Globus pallidus (tissue), 1 donor: ENCODE results near the gene GJB5.
"Not testable (repeated sequence)": the region's sequence is repeated elsewhere in the genome, so short reads cannot be mapped to it uniquely, and the experiment has no call there.

ENCODE experiments used
- DNase-seq: peaks from one replicate; pipeline ENCODE4 v3.0.0-alpha.2; 2015; ENCODE audit warnings: low spot score

The GJB5 gene

DNA sequence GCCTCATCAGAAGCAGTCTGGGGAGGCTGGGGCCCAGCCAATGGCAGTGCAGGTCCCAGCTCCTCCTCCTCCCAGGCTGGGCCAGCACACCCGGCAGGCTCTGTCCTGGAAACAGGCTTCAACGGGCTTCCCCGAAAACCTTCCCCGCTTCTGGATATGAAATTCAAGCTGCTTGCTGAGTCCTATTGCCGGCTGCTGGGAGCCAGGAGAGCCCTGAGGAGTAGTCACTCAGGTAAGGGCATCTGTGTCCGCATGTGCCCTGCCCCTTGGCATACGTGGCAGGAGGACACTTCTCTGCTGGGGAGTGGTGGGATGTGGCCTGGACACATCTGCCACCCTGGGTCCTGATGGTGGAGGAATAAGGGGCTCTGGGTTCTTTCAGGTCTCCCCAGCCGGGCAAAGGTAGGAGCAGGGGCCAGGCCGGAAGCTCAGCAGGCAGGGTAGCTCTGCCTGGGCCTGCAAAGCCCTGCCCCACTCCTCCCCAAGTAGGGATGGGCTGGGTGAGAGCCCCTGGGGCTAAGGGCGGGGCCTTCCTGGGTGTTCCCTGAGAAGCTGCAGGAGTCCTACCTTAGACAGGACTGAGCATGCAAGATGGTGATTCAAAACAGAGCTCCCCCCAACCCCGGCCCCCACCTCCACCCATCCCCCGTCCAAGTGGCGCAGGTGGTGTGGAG, at the start of gene GJB5:
Gene GJB5 (plus strand): TSS at position 84 of the 674 bp plus-strand sequence. CDS start 2,284 bp downstream, outside the sequence.
- no peak for DNase-seq

DNA sequence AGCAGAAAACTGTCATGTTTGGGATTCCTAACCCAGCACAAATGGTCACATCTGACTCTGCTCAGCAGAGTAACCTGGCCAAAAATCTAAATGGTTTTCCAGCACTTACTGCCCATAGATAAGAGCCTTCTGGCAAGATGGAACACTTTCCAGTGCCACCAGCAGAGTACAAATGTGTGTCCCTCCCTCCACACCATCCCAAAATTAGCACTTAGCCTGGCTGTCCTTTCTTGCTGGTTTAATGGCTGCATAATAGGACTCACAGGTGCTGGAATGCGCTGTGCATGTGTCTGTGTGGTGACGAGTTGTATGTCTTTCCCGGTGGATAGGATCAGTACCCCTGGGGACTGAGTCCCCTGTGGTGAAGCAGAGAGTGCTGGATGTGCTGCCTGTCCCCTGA, 49.8 kb upstream of the GJB5 start:
- no peak for DNase-seq

DNA sequence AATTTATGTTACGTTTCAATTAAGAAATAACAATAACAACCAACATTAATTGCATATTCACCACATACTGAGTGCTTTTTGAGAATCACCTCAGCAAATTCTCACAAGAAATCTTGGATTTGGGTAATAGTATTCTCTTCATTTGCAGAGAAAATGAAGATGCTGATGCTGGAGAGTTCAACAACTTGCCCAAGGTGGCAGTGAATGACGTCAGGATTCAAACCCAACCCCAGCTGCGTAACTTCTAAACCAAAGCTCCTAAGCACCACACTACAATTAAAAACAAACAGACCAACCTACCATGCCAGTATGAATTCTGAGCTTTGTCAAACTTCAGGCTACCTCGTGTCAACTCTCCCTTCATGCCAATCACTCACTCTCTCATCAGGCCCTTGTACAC, 46.7 kb upstream of the GJB5 start:
- DNase-seq, result no peak

DNA sequence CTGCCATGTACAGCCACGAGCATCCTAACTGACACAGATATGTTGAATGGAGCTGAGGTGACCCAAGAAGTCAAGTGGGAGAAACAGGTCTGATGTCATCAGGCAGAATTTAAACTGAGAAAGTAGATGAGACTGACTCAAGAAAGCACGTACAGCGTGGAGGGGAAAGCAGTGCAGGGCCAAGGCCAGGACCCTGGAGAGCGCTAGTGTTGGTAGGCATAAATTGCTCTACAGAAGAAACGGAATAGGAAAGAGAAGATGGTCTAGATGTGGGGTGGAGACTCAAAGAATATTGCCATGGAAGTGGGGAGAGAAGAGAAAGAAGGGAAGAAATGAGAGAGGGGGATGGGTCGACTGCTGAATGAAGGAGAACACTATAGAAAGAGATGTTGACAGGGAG, 45.3 kb upstream of the GJB5 start:
- DNase-seq, result no peak

DNA sequence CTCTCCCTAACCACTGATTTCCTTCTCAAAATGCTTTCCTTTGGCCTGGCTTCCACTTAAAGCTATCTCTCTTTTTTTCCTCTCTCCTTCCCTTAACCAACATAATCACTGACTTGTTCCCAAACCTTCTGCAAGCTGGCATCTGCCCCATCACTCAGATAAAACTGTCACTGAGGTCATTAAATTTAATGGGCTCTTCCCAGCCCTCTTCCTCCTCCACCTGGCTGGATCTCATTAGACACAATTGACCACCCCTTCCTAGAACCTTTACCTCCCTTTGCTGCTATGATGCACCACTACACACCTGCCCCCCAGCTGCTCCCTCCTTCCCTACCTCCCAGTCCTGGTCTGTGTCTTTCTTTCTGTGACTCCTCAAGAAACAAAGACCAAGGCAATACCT, 44.0 kb upstream of the GJB5 start:
- DNase-seq, result no peak

DNA sequence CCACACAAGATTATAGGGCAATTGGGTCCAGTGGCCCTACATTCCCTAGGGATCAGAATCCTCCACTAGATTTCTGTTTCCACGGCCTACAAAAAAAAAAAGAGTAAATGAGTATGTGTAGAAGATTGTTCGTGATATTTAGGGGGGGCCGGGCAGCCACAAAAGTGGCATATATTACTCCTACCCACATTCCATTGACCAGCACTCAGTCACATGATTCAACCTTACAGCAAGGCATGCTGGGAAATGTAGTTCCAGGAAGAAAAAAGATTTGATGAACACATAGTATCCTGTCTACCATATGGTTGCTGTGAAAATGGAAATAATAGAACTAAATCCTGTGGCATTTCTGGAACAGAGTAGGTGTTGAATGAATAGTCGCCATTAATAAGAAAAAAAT, 43.4 kb upstream of the GJB5 start:
- DNase-seq, result no peak

DNA sequence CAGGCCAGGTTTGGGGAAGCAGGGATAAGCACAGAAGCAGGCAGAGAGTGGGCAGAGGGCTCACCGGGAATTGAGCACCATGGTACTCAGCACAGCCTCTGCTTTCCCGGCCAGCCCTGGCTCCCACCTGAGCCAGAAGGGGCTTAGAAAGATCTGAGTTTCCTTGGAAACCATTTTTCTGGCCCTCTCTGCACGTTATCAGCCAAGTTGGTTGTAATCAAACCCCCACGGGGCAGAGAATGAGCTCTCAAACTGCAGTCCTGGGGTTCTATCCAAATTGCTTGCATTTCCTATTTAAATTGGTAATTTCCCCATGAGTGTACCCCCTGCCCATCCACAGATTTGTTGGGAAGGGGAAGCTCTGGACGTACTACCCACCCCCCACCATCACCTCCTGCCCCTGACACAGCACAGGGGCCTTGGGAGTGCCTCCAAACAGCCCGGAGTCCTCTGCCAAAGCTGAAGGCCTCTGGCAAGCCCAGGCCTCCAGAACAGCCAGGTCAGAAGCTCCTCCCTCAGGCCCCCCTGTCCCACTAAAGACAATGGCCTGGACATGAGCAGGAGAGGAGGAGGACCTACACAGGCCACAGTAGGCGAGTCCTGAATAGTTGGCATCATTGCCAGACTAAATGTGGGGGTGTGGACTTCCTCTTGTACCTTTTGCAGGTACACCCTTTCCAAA, 42.7 kb upstream of the GJB5 start:
- DNase-seq, result peak; percentile 11

DNA sequence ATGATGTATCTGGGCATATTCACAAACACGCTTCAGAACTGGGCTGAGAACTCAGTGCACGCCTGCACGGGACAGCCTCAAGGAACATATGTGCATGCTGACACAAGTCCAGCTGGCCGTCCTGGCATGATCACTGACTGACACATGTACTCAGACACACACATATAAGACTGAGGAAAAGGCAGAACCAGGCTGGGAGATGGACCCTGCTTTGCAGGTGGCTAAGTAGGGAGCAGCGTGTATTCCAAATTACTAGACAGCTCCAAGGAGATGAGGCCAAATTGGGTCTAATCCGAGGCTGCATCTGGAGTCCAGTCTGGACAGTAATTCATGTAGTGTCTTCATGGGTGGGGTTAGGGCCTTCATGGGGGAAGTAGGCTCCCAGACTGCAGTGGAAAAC, 41.4 kb upstream of the GJB5 start:
- DNase-seq, result no peak

DNA sequence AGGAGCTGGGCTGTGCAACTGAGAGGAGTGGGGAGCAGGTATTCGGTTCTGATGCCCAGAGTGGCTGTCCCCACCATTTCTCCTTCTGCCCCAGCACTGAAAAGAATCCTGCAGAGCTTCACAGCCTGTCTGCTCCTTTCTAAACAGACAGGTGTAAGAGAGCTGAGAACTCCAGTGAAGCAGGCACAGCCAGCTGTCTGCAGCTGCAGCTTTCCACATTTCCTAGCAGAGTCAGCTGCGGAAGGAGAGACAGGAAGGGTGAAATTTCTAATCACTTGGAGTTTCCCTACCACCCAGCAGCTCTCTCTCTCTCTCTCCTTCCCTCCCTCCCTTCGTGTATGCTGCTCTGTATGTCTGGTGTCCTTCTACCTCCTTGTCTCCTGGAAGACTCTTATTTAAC, 40.5 kb upstream of the GJB5 start:
- no peak for DNase-seq

DNA sequence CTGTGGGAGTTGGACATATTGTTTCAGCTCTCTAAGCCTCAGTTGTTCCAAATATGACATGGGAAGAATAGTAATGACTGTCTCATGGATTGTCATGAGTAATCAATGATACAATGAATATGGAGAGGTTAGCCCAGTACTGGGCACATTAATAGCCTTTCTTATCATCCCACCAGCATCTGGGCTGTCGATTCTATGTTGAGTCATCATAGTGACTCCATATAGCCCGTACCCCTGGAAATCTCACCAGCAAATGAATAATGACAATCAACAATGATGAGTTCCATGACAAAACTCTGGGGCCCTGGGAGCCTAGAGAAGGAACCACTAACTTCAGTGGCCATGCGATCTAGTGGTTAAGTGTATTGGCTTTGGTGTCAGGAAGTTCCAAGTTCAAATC, 39.7 kb upstream of the GJB5 start:
- no peak for DNase-seq

DNA sequence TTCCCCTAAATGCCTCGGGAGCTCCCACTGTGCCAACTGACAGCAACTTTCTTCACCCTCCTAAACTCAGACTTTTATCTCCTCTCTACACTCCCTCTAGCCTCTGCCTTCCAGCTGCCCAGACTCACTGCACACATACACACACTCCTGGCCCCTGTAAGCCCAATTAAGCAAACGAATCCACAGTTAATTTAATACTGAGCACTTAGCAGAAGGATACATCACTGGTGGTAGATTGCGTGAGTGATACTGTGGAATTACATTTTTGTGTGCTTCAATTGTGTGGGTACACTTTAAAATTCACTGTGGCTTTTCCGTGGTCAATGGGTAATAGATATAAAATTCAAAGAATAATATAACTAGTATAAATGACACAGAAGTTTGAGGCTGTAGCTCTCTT, 33.6 kb upstream of the GJB5 start:
- no peak for DNase-seq

DNA sequence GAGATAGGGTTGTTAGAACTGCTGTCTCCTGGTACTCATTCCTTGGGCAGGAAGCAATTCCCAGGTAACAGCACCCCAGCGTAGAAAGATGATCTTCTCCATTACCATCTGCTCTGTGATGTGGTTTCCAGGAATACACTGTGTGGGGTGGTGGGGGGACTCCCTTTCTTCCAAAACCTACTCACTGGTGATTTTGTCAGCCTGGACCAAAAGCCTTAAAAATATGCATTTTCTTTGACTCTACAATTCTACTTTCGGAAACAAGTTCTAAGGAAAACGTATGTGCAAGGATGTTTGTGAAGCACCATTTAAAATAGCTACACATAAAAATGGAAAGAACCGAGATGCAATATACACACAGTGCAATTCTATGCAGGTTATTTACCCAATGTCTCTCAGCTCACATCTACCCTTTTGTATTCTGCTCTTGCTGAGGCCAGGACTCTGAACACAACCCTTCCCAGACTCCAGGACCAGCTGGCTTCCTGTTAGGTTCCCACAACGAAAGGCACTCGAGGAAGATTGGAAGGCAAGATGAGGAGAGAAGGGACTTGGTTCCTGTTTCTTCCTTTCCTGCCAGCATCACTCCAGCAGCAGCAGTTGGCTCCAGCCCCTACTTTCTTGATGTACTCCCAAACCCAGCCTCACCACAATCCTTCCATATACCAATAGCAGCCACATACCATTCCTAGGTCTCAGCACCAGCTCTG, 33.0 kb upstream of the GJB5 start:
- DNase-seq, result no peak

DNA sequence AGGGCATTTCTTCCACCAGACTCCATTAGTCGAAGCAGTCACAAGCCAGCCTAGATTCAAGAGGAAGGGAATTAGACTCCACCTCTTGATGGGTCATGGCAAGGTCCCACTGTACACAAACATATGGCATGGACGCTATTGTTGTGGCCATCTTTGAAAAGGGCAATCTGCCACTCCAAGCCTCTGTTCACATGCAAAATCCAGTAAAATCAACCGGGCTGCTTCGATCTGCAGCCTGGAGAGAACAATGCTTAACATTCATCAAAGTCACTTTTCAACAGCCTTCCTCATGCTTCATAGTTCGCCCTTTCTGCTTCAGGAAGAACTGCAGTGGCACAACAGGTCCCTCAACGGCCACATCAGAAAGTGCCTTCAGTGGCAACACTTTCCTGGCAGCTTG, 28.0 kb upstream of the GJB5 start:
- DNase-seq, result no peak

DNA sequence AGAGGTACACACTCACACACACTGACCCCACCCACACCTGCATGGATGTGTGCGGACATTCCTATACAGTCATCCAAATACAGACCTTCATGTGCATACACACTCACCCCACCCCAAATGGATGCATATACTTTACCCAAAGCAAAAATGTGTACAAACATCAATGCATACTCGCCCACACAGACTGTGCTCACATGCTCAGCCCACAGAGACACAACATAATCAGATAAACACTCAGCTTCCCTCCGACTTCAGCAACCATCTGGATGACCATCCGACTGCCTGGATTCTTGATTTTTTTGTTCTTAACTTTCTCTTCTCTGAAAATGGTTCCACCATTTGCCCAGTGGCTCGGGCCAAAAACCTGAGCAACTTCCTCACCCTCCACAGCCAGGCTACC, 24.4 kb upstream of the GJB5 start:
- DNase-seq, result no peak

DNA sequence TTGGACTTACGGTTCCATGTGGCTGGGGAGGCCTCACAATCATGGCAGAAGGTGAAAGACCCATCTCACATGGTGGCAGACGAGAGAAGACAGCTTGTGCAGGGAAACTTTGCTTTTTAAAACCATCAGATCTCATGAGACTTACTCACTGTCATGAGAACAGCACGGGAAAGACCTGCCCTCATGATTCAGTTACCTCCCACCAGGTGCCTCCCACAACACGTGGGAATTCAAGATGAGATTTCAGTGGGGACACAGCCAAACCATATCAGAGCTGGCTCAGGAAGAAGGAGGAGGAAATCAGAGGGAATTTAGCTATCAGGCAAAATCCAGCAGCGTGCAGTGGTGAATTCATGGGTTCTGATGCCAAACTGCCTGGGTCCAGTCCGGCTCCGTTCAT, 22.0 kb upstream of the GJB5 start:
- DNase-seq, result not testable (repeated sequence)

DNA sequence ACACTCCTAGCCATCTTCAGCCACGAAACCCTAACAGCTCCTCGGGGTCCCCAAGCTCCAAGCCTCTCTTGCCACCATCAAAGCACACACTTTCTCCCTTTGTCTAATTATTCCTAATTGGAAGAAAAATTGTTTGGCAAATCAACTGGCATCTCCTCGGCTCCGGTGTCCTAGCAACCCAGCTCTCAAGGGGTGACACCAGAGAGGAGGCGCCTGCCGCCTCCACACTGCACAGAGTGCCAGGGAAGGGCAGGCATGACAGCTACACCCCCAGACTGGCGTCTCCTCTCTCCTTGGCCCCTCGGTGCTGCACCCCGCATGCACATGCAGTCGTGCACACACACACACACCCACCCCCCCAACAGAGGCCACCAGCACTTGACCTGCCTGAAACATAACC, 18.2 kb upstream of the GJB5 start:
- DNase-seq, result no peak

DNA sequence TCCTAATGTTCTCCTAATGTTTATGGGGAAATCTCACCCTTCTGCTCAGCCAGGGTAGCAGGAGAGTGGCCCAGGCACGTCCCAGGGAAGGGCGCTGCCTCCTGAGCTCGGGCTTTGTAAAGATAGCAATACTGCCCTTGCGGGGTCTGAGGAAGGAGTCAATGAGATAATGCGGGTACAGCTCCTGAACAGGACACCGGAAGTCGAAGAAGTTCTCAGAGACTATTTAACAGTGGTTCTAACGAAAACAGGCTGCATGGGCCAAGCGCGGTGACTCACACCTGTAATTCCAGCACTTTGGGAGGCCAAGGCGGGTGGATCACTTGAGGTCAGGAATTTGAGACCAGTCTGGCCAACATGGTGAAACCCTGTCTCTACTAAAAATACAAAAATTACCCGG, 17.6 kb upstream of the GJB5 start:
- not testable (repeated sequence) for DNase-seq

DNA sequence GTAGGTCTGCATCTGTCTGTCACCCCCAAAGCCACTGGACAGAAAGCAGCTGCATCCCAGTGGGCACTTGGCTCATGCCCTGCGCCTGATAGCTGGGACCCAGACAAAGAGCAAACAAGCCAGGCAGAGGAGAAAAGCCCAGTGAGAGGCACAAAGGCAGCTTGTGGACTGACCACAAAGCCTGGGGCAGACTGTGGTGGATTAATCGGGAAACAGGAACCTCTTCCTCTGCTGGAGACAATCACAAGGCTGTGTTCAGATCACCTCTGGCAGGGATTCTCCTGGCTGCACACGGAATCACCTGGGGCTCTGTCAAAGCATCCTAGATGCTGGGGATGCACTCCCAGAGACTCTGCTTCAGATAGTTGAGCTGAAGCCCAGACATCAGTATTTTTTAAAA, 15.2 kb upstream of the GJB5 start:
- DNase-seq, result no peak

DNA sequence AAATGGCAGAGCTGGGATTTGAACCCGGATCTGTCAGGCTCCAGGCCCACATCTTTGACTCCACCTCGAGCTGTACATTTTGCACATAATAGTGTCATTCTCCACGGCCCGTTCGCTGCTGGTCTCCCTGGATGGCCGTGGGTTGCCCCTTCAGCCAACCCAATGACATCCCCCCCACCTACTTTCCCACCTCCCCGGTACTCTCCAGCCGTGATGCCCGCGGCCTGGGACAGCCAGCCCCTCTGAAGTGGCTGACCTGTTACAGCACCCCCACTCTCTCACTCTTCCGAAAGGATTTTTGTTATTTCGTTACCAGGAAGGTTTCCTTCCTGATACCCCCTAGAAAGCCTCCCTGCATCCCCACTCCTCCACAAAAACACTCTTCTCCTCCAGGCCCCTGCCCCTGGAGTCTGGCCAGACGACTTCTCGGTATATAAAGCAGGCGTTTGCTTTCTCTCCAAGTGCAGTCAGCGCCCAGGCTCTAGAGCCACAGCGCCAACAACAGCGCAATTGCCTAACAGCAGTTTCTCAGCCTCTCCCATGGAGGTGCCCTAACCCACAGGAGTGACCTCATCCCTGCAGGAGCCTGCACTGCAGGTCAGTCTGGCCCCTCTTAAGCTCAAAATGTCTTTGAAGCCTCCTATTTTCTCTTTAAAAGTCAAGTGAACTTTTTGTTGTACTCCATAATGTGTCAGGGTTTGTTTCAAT, 14.5 kb upstream of the GJB5 start:
- DNase-seq, result no peak

DNA sequence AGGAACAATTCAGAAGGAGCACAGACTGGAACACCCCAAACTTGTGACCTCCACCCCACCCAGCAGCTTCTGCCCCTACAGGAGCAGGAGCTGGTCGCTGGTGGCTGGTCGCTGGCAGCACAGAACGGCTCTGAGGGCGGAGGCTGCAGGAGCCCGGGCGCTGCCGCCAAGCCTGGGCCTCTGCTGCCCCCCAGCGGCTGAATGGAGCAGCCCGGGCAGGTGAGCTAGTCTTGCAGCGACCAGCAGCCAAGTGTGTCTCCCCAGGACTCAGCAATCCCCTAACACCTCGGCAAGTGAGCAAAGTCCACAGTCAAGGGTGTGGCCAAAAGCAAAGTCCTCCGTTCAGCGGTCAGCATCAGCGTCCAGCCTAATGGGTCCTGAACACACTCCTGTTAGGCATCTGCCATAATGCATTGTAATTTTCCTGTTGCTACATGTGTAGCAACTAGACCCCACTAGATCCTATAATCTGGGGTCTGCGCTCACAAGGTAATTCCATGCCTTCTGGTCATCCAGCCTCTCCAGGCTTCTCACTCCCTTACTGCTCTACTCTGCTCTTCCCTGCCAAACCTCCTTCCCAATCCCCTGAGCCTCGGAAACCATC, 12.1 kb upstream of the GJB5 start:
- DNase-seq, result peak; percentile 53

DNA sequence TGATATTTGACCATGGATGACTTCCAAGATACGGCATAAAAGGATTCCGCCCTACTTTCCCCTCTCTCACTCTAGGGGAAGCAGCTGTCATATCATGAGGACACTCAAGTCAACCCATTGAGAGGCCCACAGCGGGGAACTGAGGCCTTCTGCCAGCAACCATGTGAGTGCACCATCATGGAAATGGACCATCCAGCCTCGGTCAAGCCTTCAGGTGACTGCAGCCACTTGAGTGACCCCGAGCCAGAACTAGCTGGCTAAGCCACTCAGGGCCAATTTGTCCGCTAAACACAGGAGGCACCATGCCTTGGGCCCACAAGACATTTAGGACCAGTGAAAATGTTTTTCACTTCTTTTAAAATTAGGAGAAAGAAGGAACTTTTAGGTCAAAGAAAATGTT, 11.1 kb upstream of the GJB5 start:
- no peak for DNase-seq

DNA sequence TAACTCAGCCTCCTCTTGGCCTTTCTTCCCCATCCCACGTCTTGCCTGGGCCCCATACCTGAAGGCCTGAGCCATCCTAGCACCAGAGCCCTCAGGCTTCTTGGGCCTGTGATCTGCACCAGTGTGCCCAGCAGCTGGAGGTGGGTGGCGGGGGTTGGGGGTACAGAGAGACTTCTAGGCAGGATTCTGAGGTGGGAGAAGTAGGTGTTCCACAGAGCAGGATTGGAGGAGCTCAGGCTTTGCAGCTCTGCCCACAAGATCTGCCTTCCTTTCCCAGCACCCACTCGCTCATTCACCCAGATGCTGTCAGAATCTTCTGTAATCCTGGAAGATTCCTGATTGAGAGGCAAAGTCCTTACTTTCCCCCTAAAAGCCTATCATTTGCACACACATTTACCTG, 10.0 kb upstream of the GJB5 start:
- no peak for DNase-seq
